PFSK-1 (cell line): ENCODE data around the gene TPBG.

Experiments
- POLR2AphosphoS5 ChIP-seq: IDR thresholded peaks from 2 replicates; pipeline ENCODE4 v1.6.1; 2012; ENCODE audit warnings: low read depth, mild to moderate bottlenecking, control low read depth, low read length, moderate library complexity
- TAF1 ChIP-seq: IDR thresholded peaks from 2 replicates; pipeline ENCODE4 v1.6.1; 2012; ENCODE audit warnings: low read length, control low read depth, borderline replicate concordance; ENCODE audit not compliant: insufficient read depth

DNA sequence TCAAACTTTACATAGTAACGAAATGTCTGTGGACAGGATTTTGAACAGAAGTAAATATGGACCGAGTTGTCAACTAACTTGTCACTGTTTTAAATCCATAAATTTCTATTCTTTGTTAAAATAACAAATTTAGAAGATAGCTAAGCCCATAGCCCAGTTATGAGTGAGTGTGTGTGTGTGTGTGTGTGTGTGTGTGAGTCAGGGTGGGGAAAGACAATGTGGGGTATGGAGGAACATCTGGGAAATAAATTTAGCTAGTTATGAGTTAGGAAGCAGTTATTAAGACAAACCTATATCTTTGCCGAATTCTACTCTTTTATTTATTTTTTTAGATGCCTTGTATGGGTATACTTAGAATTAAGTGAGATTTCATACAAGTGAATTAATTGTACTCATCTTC lies 9.0 kb downstream of the TPBG start:
- no peak for TF ChIP-seq POLR2AphosphoS5
- no peak for TF ChIP-seq TAF1
